Panc1 (cell line): Measurements from ENCODE around the gene CNDP1.

ENCODE experiments used
- CTCF ChIP-seq: fragments of 450-650 bp; IDR thresholded peaks from 2 replicates; pipeline ENCODE4 v1.5.1; 2017; ENCODE audit warnings: mild to moderate bottlenecking
- POLR2AphosphoS5 ChIP-seq: IDR thresholded peaks from 2 replicates; pipeline ENCODE4 v1.6.1; 2012; ENCODE audit warnings: mild to moderate bottlenecking, low read depth, low read length, moderate library complexity
- REST ChIP-seq, 2 experiments: IDR thresholded peaks; 2 replicates each; pipeline ENCODE4 v1.6.1; 2011 to 2012; ENCODE audit warnings: low read depth in 2 of 2, control low read depth in 1 of 2, low read length in 1 of 2, mild to moderate bottlenecking in 1 of 2, moderate library complexity in 1 of 2; ENCODE audit not compliant: insufficient read depth in 1 of 2
- SIN3A ChIP-seq: IDR thresholded peaks from 2 replicates; pipeline ENCODE4 v1.6.1; 2012; ENCODE audit warnings: low read depth, mild to moderate bottlenecking, low read length, moderate library complexity, borderline replicate concordance; ENCODE audit not compliant: insufficient read depth

GRCh38 chr18:74540652-74541421, 6.5 kb downstream of the CNDP1 start:
- TF ChIP-seq REST (IDR thresholded peaks at IDR 0.05; ENCODE audit: insufficient read depth in 1 of 2, low read depth in 2 of 2, low read length in 1 of 2) (no peak), CTCF (no peak), SIN3A (no peak), POLR2AphosphoS5 (no peak)
